Loucy (cell line): ENCODE measurements around the gene MYCBPAP.

Source experiments
- H2AFZ ChIP-seq: fragments of 200-600 bp; sonication (generic); 2 replicates; pipeline ENCODE4 v1.6.0; 2016; ENCODE audit warnings: antibody characterized with exemption, mild to moderate bottlenecking, low read length, moderate library complexity
- H3F3A ChIP-seq: fragments of 200-600 bp; 2 replicates; pipeline ENCODE4 v1.6.0; 2016; ENCODE audit warnings: antibody characterized with exemption, low read depth, mild to moderate bottlenecking
- H3K27me3 ChIP-seq: fragments of 200-600 bp; sonication (generic); 2 replicates; pipeline ENCODE4 v1.6.1; 2014; ENCODE audit warnings: low read length, mild to moderate bottlenecking; ENCODE audit not compliant: insufficient read depth, poor library complexity, severe bottlenecking
- H3K36me3 ChIP-seq: fragments of 200-600 bp; sonication (generic); 2 replicates; pipeline ENCODE4 v1.6.1; 2016; ENCODE audit warnings: low read length; ENCODE audit not compliant: insufficient read depth
- H3K4me1 ChIP-seq: fragments of 200-600 bp; sonication (generic); 2 replicates; pipeline ENCODE4 v1.5.1; 2014; ENCODE audit warnings: low read length, mild to moderate bottlenecking; ENCODE audit not compliant: insufficient read depth, poor library complexity, severe bottlenecking
- H3K4me2 ChIP-seq: fragments of 200-600 bp; sonication (generic); 2 replicates; pipeline ENCODE4 v1.6.0; 2014; ENCODE audit warnings: antibody characterized with exemption, low read length, low read depth, mild to moderate bottlenecking; ENCODE audit not compliant: poor library complexity, severe bottlenecking
- H3K4me3 ChIP-seq: fragments of 200-600 bp; sonication (generic); 2 replicates; pipeline ENCODE4 v1.5.1; 2014; ENCODE audit warnings: low read length, mild to moderate bottlenecking, mixed read lengths; ENCODE audit not compliant: poor library complexity, severe bottlenecking
- H3K79me2 ChIP-seq: fragments of 200-600 bp; sonication (generic); 2 replicates; pipeline ENCODE4 v1.6.1; 2014; ENCODE audit warnings: low read length; ENCODE audit not compliant: insufficient read depth
- H3K9ac ChIP-seq: fragments of 200-600 bp; sonication (generic); 2 replicates; pipeline ENCODE4 v1.6.0; 2014; ENCODE audit warnings: mild to moderate bottlenecking, low read depth, low read length, moderate library complexity; ENCODE audit not compliant: poor library complexity, severe bottlenecking
- H3K9me2 ChIP-seq: fragments of 200-600 bp; sonication (generic); replicated peaks from 2 replicates; pipeline ENCODE4 v1.6.1; 2016; ENCODE audit warnings: low read depth, low read length, mixed read lengths
- H3K9me3 ChIP-seq: fragments of 200-600 bp; sonication (generic); 2 replicates; pipeline ENCODE4 v1.6.1; 2014; ENCODE audit warnings: mild to moderate bottlenecking, antibody characterized with exemption, low read length, low read depth; ENCODE audit not compliant: insufficient read depth
- H4K20me1 ChIP-seq: fragments of 200-600 bp; sonication (generic); 2 replicates; pipeline ENCODE4 v1.6.0; 2014; ENCODE audit warnings: antibody characterized with exemption, low read length, mild to moderate bottlenecking; ENCODE audit not compliant: insufficient read depth, poor library complexity, severe bottlenecking
- CTCF ChIP-seq: fragments of 200-600 bp; sonication (generic); conservative IDR thresholded peaks from 2 replicates; pipeline ENCODE4 v1.5.1; 2014; ENCODE audit warnings: mild to moderate bottlenecking, antibody characterized with exemption, low read length
- EZH2phosphoT487 ChIP-seq: fragments of 200-600 bp; IDR thresholded peaks from 2 replicates; pipeline ENCODE4 v1.6.1; 2018; ENCODE audit warnings: antibody characterized with exemption, mild to moderate bottlenecking, moderate library complexity, borderline replicate concordance

Gene MYCBPAP

DNA sequence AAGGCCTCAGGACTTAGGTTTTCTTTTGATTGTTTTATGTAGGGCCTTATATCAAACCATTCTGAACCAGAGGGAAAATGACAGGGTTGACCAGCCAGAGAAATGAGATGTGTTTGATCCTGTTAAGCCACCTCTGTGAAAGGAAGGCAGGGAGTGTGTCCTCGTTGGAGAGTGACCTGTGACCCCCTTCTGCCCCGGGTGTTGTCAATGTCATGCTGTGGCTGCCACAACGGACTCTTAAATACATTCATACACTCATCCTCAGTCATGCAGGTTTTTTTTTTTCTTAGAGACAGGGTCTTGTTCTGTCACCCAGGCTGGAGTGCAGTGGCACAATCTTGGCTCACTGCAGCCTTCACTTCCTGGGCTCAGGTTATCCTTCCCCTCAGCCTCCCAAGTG lies 6.1 kb downstream of the MYCBPAP start:
- H4K20me1 ChIP-seq = no peaks in the 10 kb centered on the region
- H3K9me2 ChIP-seq = no peaks in the 10 kb centered on the region
- H3K4me1 ChIP-seq = no peaks in the 10 kb centered on the region
- no peak overlapping the region for H3K9ac ChIP-seq
- no peaks in the 10 kb centered on the region for H3K79me2 ChIP-seq
- no peak overlapping the region for H3K4me3 ChIP-seq
- H3K4me2 ChIP-seq = no peak overlapping the region
- no peaks in the 10 kb centered on the region for H3F3A ChIP-seq
- TF ChIP-seq EZH2phosphoT487 = no peak
- no peak for TF ChIP-seq CTCF
- no peak overlapping the region for H2AFZ ChIP-seq
- no peaks in the 10 kb centered on the region for H3K9me3 ChIP-seq
- no peaks in the 10 kb centered on the region for H3K36me3 ChIP-seq
- H3K27me3 ChIP-seq = no peaks in the 10 kb centered on the region

GRCh38 chr17:50514936-50515702 lies 6.9 kb downstream of the MYCBPAP start:
- no peaks in the 10 kb centered on the region for H4K20me1 ChIP-seq

GRCh38 chr17:50517011-50517410 lies 8.8 kb downstream of the MYCBPAP start:
- Histone ChIP-seq H3K36me3 (no peaks in the 10 kb centered on the region), H3K9me3 (no peaks in the 10 kb centered on the region), H3K4me2 (no peak overlapping the region), H3K79me2 (no peaks in the 10 kb centered on the region), H3K9ac (no peak overlapping the region), H3K27me3 (no peaks in the 10 kb centered on the region), H3F3A (no peaks in the 10 kb centered on the region), H3K9me2 (no peaks in the 10 kb centered on the region), H4K20me1 (no peaks in the 10 kb centered on the region), H3K4me3 (no peak overlapping the region), H3K4me1 (no peaks in the 10 kb centered on the region), H2AFZ (no peak overlapping the region)
- TF ChIP-seq EZH2phosphoT487 = no peak
- TF ChIP-seq CTCF = no peak

More at GRCh38 chr17:50514936-50515702, 6.9 kb downstream of the MYCBPAP start:
- Histone ChIP-seq H3K4me3 (no peak overlapping the region), H3K9me3 (no peaks in the 10 kb centered on the region), H3K4me1 (no peaks in the 10 kb centered on the region), H3K27me3 (no peaks in the 10 kb centered on the region), H3K79me2 (no peaks in the 10 kb centered on the region), H2AFZ (no peak overlapping the region), H3K9me2 (no peaks in the 10 kb centered on the region), H3K36me3 (no peaks in the 10 kb centered on the region), H3K4me2 (no peak overlapping the region), H3K9ac (no peak overlapping the region), H3F3A (no peaks in the 10 kb centered on the region)
- TF ChIP-seq EZH2phosphoT487 (no peak), CTCF (no peak)
